Right renal pelvis (tissue), 4 donors: ENCODE measurements around the gene PHETA1. TPM values are rescaled to one million over a fixed set of nuclear protein-coding genes. Genes with fewer than 3 reads are reported as not detected.

Experiments
- DNase-seq, 4 donors: peaks; one replicate each; pipeline ENCODE4 v3.0.0-alpha.2; 2013; ENCODE audit warnings: low read depth in 4 of 4, low spot score in 3 of 4, missing footprints in 1 of 4
- polyA plus RNA-seq, 4 donors: library from polyadenylated mRNA; unstranded; fragments of 120-200 nt; gene quantifications; one replicate each; pipeline ENCODE4 v1.2.1, GENCODE V29; 2013; ENCODE audit not compliant: insufficient read length in 4 of 4

Gene PHETA1
- polyA plus RNA-seq, 4 donors, result 12.8 to 16.1 (median 14.4) TPM

DNA sequence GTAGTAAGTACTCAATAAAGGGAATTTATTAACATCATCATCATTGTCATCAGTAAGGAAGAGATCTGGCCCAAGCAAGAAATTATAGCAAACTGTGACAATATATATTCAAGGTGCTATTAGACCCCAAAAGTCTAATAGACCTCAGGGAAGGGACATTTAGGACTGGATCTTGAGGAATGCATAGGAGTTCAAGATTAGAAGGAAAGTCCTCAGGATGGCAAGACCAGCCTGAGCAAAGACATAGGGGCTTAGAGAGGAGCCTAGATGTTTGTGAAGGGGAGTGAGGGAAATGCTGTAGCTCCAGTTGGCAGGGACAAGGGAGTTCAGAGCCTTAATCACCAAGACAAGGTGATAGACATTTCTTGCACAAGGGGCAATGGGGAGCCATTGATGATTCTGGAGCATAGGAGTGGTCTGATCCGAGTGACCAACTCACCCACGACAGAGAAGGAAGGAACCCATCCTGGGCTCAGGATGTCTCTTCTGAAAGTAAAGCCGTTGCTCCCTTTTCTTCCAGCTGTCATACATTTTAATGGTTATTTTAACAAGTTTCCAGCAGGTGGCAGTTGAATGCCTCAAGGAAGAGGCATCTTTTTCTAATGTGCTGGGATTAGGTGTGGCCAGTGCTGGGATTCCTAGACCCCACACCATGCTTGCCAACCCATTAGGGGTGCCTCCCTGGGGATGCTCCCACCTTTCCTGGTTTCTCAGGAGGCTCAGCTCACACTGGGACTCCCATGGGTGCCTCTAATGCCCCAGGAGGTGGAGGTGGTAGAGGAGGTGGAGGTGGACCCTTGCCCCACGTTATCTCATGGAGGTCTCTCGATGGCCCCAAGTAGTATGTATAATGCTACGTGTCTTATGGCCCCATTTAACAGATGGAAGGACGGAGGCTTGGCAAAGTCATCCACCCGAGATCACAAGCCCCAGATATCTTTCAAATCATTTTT, 37.8 kb downstream of the PHETA1 start:
- DNase-seq, result peak in 2 of 4 donors; percentile 14 to 18

GRCh38 chr12:111328138-111328537, 40.8 kb downstream of the PHETA1 start:
- no peak for DNase-seq

DNA sequence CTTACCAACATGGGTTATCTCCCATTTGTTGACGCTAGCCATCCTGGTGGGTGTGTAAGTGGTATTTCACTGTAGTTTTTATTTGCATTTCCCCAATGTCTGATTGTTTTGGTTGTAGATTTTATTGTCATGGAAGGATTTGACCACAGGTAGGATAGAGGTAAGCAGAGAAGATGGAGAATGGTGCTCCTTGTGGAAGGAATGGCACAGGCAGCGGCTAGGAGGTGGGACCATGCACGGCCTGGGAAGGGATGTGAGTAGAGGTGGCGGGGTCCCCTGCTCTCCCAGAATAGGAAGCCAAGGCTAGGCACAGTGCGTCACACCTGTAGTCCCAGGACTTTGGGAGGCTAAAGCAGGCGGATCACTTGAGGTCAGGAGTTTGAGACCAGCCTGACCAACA, 41.4 kb downstream of the PHETA1 start:
- DNase-seq, result no peak

DNA sequence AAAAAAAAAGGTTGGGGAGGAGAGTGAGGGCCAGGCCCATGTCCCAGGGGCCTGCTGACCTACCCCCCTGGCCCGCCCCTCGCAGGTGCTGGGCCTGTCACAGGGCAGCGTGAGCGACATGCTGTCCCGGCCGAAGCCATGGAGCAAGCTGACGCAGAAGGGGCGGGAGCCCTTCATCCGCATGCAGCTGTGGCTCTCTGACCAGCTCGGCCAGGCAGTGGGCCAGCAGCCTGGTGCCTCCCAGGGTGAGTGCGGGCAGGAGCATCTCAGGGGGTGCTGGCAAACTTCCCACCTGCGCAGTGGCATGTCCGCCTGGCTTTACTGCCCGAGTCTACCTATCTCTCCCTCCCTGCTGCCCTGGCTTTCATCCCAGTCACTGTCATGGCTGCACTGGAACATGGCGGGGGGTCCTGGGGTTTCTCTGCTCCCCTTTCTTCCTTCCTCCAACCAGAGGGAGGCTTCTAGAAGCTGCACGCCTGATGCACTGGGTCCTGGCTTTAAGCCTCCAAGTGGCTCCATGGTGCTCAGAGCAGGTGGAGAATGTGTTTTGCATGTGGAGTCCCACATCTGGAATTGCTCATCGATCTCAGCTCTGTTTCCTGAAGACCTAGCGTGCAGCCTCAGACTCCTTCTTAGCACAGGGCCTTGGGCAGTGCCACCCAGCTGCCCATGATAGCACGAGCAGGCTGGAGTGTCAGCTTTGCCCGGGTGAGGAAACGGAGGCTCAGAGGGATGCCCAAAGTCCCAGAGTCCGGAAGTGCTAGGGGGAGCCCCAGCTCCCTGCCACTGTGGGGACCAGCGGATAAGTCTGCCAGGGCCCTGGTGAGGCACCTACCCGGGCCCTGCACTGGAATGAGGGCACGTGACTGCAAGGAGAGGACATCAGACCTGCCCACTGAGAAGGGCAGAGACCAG, 46.3 kb downstream of the PHETA1 start:
- no peak for DNase-seq

GRCh38 chr12:111321317-111321716, 47.6 kb downstream of the PHETA1 start:
- no peak for DNase-seq

DNA sequence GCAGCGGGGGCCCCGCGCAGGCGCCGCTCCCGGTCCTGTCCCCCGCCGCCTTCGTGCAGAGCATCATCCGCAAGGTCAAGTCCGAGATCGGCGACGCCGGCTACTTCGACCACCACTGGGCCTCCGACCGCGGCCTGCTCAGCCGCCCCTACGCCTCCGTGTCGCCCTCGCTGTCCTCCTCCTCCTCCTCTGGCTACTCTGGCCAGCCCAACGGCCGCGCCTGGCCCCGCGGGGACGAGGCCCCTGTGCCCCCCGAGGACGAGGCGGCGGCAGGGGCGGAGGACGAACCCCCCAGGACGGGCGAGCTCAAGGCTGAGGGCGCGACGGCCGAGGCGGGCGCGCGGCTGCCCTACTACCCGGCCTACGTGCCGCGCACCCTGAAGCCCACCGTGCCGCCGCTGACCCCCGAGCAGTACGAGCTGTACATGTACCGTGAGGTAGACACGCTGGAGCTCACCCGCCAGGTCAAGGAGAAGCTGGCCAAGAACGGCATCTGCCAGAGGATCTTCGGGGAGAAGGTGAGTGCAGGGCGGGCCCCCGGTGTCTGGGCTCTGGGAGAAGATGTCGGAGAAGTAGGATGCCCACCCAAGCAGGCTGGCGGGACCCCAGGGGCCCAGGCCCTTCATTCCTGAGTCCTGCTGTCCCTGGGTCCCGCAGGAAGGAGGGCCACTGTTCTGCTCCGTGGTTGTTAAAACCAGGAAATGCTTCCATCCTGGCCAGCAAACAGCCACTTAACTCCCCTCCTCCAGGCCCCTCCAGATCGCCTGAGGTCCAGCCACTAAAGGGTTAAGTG, 48.4 kb downstream of the PHETA1 start:
- no peak for DNase-seq

GRCh38 chr12:111319600-111320257, 49.2 kb downstream of the PHETA1 start:
- no peak for DNase-seq

DNA sequence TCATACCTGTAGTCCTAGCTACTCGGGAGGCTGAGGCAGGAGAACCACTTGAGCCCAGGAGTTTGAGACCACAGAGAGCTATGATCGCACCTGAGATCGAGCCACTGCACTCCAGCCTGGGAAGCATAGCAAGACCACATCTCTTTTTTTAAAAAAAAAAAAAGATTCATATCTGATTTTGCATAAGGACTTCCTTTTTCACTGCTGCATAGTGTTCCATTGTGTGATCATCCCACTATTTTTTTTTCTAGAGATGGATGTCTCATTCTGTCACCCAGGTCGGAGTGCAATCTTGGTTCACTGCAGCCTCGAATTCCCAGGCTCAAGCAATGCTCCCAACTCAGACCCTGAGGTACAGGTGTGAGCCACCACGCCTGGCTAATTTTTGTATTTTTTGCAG, 50.4 kb downstream of the PHETA1 start:
- no peak for DNase-seq

DNA sequence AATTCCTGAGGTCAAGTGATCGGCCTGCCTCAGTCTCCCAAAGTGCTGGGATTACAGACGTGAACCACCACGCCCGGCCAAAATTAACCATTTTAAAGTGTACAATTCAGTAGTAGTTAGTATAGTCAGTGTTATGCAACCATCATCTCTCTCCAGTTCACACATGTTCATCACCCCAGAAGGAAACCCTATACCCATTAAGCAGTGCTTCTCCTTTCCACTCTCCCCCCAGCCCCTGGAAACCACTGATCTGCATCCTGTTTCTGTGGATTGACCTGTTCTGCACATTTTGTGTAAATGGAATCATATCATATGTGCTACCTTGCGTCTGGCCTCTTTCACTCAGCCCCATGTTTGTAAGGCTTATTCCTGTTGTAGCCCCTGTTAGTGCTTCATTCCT, 52.2 kb downstream of the PHETA1 start:
- no peak for DNase-seq

GRCh38 chr12:111314953-111315539, 53.8 kb downstream of the PHETA1 start:
- no peak for DNase-seq

- peak; percentile 36 to 77 (median 48) for DNase-seq
Measured at GRCh38 chr12:111313833-111314259, 55.0 kb downstream of the PHETA1 start.

- no peak for DNase-seq
Measured at GRCh38 chr12:111312708-111313107, 56.2 kb downstream of the PHETA1 start.

DNA sequence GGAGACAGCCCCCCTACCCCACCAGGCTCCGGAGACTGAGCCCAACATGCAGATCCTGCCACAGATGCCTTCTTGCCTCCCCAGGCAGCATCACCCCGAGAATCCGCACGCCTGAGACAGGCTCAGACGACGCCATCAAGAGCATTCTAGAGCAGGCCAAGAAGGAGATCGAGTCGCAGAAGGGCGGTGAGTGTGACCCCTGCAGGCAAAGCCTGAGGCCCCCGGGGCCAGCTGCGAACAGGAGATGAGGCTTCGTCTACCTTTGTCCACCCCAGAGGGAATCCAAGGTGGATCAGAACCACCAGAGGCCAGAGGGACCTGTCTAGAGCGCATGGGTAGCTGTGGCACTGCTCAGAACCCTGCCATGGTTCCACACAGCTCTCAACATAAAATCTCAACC, 56.9 kb downstream of the PHETA1 start:
- DNase-seq, result no peak

- no peak for DNase-seq
Measured at GRCh38 chr12:111311011-111311410, 57.9 kb downstream of the PHETA1 start.

Other genes starting within 250 kb of the PHETA1 start
- gene SH2B3, start 36.8 kb upstream of the PHETA1 start, polyA plus RNA-seq, result 10 to 100 TPM; 18.7 to 21.4 (median 19.8) TPM
- gene ATXN2, start 230.2 kb upstream of the PHETA1 start, polyA plus RNA-seq, result 10 to 100 TPM; 56.3 to 84.6 (median 65.7) TPM